D721Med (cell line): ENCODE measurements around the gene CEP128.

ENCODE experiments used
- DNase-seq: peaks from one replicate; pipeline ENCODE4 v3.0.0; 2011; ENCODE audit warnings: low spot score; ENCODE audit not compliant: insufficient read length
- FAIRE-seq: peaks from 2 replicates; lab custom pipeline; 2011; peaks lifted over from hg19 to GRCh38; lab: Jason Lieb, UNC
- TF ChIP-seq, protein P1 (sequence below): IDR thresholded peaks from 2 replicates; pipeline ENCODE4 v1.5.1; 2012; ENCODE audit warnings: mild to moderate bottlenecking, control low read depth; ENCODE audit not compliant: insufficient read depth; ENCODE audit errors: missing control alignments

Gene CEP128

DNA sequence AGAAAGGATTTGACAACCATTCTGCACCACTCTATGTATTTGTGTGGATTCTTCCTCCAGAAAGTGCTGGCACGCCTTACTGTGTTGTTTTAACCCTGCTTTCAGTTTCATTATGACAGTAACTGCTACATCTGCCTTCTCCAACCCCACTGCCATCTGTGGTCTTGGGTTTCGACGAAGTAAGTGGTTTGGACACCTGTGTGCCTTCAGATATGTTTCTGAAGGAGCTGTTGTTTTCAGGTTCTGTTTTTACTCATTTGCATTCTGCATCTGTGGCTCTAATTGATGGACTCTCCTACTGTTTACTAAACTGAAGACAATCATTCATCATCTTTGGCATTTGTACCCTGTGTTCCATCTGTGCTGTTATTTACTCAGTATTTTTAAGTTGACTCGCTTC lies 18.0 kb upstream of the CEP128 start:
- FAIRE-seq (no peak), DNase-seq (no peak)
- TF ChIP-seq, protein P1, sequence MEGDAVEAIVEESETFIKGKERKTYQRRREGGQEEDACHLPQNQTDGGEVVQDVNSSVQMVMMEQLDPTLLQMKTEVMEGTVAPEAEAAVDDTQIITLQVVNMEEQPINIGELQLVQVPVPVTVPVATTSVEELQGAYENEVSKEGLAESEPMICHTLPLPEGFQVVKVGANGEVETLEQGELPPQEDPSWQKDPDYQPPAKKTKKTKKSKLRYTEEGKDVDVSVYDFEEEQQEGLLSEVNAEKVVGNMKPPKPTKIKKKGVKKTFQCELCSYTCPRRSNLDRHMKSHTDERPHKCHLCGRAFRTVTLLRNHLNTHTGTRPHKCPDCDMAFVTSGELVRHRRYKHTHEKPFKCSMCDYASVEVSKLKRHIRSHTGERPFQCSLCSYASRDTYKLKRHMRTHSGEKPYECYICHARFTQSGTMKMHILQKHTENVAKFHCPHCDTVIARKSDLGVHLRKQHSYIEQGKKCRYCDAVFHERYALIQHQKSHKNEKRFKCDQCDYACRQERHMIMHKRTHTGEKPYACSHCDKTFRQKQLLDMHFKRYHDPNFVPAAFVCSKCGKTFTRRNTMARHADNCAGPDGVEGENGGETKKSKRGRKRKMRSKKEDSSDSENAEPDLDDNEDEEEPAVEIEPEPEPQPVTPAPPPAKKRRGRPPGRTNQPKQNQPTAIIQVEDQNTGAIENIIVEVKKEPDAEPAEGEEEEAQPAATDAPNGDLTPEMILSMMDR, result no peak

DNA sequence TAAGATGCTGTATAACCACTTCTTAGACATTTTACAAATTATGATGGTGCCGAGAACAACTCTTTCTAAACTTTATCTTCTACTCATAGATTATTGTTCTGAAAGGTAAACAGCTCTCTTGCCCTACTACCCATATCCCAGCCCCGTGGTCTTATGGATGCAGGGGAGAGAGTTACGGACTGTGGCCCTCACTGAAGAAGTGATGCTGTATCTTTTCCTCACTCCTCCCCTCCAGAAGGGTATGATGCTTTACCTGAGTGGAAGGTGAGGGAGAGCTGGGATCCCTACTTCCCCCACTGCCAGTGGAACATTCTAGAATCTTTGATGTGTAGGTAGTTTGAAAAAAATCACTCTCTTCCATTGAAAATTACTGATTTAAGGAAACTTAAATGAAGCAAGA lies 17.4 kb upstream of the CEP128 start:
- TF ChIP-seq, protein P1, result no peak
- FAIRE-seq (no peak), DNase-seq (no peak)

DNA sequence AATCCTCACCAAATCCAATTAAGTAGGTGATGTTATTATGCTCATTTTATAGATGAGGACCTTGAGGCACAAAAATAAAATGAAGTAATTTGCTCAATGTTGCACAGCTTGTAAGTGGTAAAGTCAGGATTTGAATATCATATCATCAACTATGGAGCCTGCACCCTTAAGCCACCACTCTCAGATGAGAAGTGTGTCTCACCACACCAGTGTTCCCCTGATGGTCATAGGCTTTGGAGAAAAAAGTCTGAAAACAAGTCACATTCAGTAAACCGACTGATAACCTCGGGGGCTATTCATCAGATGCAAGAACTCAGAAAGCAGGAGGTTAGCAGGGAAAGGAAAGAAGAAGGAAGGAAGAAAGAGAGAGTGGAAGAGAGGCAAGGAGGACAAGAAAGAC lies 16.7 kb upstream of the CEP128 start:
- TF ChIP-seq, protein P1, result no peak
- DNase-seq, result no peak
- no peak for FAIRE-seq

DNA sequence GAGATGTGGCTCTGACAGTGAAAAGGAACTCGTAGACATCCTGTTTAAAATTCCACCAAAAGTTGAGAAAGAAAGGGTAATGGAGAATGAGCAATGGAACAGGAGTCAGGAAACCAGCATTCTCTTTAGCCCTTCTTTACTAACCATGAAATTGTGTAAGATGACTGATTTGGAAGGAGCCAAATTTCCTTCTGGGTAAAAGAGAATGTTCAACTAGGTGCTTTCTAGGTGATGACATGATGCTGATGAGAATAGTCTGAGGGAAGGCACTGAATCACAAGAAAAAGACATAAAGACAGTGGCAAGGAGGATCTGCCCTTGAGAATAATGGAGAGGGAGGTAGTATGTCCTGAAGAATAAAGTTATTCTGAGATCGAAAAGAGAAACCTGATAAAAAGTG lies 16.1 kb upstream of the CEP128 start:
- TF ChIP-seq, protein P1, result no peak
- FAIRE-seq (no peak), DNase-seq (no peak)

DNA sequence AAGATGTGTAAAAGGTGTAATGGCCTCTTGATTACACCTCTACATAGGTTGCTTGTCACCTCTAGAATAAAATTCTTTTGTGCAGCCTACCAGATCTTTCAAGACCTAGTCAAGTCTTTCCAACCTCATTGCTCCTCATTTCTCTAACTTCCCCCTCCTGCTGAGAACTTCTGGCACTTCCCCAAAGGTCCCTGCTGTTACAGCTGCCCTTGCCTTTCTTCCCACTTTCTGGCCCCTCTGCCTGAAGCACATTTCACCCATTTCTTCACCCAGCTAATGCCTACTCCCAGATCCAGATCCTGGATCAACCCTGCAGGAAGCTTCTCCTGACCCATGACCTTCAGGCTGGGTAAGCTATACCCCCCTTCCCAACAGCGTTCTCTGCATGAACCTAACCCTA lies 15.4 kb upstream of the CEP128 start:
- TF ChIP-seq, protein P1, result no peak
- FAIRE-seq (no peak), DNase-seq (no peak)

DNA sequence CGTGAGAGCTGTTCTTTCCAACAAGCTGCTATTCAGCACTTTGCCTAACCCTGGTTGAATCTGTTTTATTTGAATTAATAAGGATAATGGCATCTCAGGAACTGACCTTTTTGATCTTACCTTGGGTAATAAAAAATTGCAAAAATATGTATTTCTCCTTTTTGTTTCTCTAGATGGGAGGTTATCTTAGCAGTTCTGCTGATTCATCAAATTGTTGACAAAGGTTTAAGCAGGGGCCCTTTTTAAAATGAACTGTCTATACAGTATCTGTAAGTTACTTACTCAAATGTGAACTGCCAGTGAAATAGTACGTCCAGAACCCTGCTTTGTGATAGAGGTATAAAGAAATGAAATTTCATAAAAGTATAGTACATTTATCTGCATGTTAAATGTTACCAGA lies 14.6 kb upstream of the CEP128 start:
- no peak for FAIRE-seq

DNA sequence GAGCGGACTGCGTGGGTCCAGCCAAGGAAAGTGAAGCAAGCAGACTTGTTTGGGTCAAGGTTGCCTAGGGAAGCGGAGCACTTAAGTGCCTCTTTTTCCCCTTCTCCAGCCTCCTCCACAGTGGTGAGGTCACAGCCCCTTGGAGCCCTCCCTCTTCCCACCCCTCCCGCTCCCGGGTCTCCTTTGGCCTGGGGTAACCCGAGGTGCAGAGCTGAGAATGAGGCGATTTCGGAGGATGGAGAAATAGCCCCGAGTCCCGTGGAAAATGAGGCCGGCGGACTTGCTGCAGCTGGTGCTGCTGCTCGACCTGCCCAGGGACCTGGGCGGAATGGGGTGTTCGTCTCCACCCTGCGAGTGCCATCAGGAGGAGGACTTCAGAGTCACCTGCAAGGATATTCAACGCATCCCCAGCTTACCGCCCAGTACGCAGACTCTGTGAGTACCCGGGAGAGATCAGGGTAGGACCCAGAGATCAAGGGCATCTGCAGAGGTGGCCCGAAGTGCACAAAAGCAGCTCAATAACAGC lies 13.9 kb upstream of the CEP128 start, which contains the start of gene TSHR:
TSHR (plus strand) TSS at position 206 of the 526 bp plus-strand sequence; CDS start at position 266, 60 bp downstream.
- FAIRE-seq, result no peak
- TF ChIP-seq, protein P1, result no peak
- no peak for DNase-seq

More for the DNA sequence above, 14.6 kb upstream of the CEP128 start:
- TF ChIP-seq, protein P1, result no peak
- no peak for DNase-seq
